CD4-positive, alpha-beta T cell (primary cell): ENCODE data around the gene TTC27. TPM values are rescaled to one million over a fixed set of nuclear protein-coding genes. Genes with fewer than 3 reads are reported as not detected.

Experiments
- ATAC-seq: fragments of 200-7000 bp; cut with Tn5 transposase; one replicate; pipeline ENCODE4 v1.10.0; 2022; ENCODE audit warnings: mild to moderate bottlenecking; ENCODE audit not compliant: poor library complexity
- CTCF ChIA-PET: fragments of 350-600 bp; sonication (Branson Sonifier 250); formaldehyde crosslinking; loops from one replicate; lab custom pipeline; 2021; ENCODE audit warnings: antibody characterized with exemption, inconsistent platforms; lab: Charles Lee
- POLR2A ChIA-PET: fragments of 350-600 bp; sonication (Branson Sonifier 250); formaldehyde crosslinking; loops from one replicate; lab custom pipeline; 2021; ENCODE audit warnings: antibody characterized with exemption, inconsistent platforms; lab: Charles Lee
- DNase-seq, 14 experiments: peaks; one replicate each; pipeline ENCODE4 v3.0.0-alpha.2; 2013 to 2020; ENCODE audit warnings: mixed read lengths in 2 of 14
- H3K27ac ChIP-seq, 2 donors: one replicate each; pipeline versions ENCODE4 v1.5.1 to v1.7.0; 2013; ENCODE audit warnings: low read length in 2 of 2, low read depth in 1 of 2, mild to moderate bottlenecking in 1 of 2
- H3K27me3 ChIP-seq, 2 experiments: 1 replicate in 1 of 2; 2 replicates in 1 of 2; pipeline versions ENCODE4 v1.6.1 to v1.7.0; 2013; ENCODE audit warnings: low read length in 2 of 2, control low read depth in 1 of 2, mild to moderate bottlenecking in 1 of 2, moderate library complexity in 1 of 2; ENCODE audit not compliant: insufficient read depth in 2 of 2, control insufficient read depth in 1 of 2
- H3K36me3 ChIP-seq: one replicate; pipeline ENCODE4 v1.6.1; 2013; ENCODE audit warnings: low read length, control low read depth; ENCODE audit not compliant: insufficient read depth
- H3K4me1 ChIP-seq: one replicate; pipeline ENCODE4 v1.6.1; 2013; ENCODE audit warnings: low read length, control low read depth; ENCODE audit not compliant: insufficient read depth
- H3K4me3 ChIP-seq: one replicate; pipeline ENCODE4 v1.5.1; 2013; ENCODE audit warnings: mild to moderate bottlenecking, low read length, moderate library complexity
- H3K9me3 ChIP-seq, 2 experiments: 1 replicate in 1 of 2; 2 replicates in 1 of 2; pipeline versions ENCODE4 v1.6.1 to v1.7.0; 2013; ENCODE audit warnings: low read length in 2 of 2, mild to moderate bottlenecking in 2 of 2, control low read depth in 1 of 2, moderate library complexity in 1 of 2; ENCODE audit not compliant: control insufficient read depth in 1 of 2, insufficient read depth in 1 of 2
- H3K27ac Mint-ChIP-seq: one replicate; pipeline ENCODE4 v1.8.0; 2020; ENCODE audit warnings: mixed read lengths
- H3K27me3 Mint-ChIP-seq: one replicate; pipeline ENCODE4 v1.8.0; 2021; ENCODE audit warnings: mixed read lengths
- H3K36me3 Mint-ChIP-seq: one replicate; pipeline ENCODE4 v1.8.0; 2021; ENCODE audit warnings: low read depth, mixed read lengths
- H3K4me1 Mint-ChIP-seq: one replicate; pipeline ENCODE4 v1.8.0; 2021; ENCODE audit warnings: low read depth, mixed read lengths
- H3K4me3 Mint-ChIP-seq: one replicate; pipeline ENCODE4 v1.8.0; 2020; ENCODE audit warnings: mild to moderate bottlenecking, mixed read lengths
- H3K9me3 Mint-ChIP-seq: one replicate; pipeline ENCODE4 v1.8.0; 2020; ENCODE audit warnings: mixed read lengths
- CTCF ChIP-seq: fragments of 200-600 bp; IDR thresholded peaks from one replicate; pipeline ENCODE4 v1.8.0; 2022; ENCODE audit warnings: antibody characterized with exemption, mild to moderate bottlenecking
- intact Hi-C, 2 experiments: fragments of 100-400 bp; cut with DNase I in 1 of 2; cut with micrococcal nuclease in 1 of 2; formaldehyde crosslinking; loops; one replicate each; pipeline versions ENCODE4 v1.15.1 to v1.9.0; 2023 to 2025; cut with DNase I, micrococcal nuclease
- total RNA-seq, 174 experiments: library from RNA in 2 of 174; stranded (reverse) in 2 of 174; gene quantifications; one replicate each; pipeline ENCODE4 v1.2.3 and lab custom pipeline; 2021 to 2026

TTC27 gene
- total RNA-seq, 2 experiments from 2014 or later: 11.6 to 17.6 TPM

GRCh38 chr2:32671885-32672533 is 44.2 kb downstream of the TTC27 start:
- Mint-ChIP-seq H3K9me3 (no peaks in the 10 kb centered on the region), H3K36me3 (peaks cover 66% of the 10 kb centered on the region), H3K27ac (no peak overlapping the region), H3K4me1 (no peaks in the 10 kb centered on the region), H3K4me3 (no peak overlapping the region), H3K27me3 (no peaks in the 10 kb centered on the region)
- Histone ChIP-seq H3K27ac (no peak overlapping the region), H3K27me3 (no peaks in the 10 kb centered on the region), H3K4me1 (no peaks in the 10 kb centered on the region), H3K36me3 (peaks cover 25% of the 10 kb centered on the region), H3K4me3 (no peak overlapping the region), H3K9me3 (no peaks in the 10 kb centered on the region)
- DNase-seq (no peak), ATAC-seq (no peak)
- no peak for TF ChIP-seq CTCF
- POLR2A ChIA-PET: interaction anchor here (0.7 kb wide), 1 partner anchor 16 kb away, joined by 3 read pairs; no protein-coding TSS in a partner anchor
- CTCF ChIA-PET: interaction anchor here (1.1 kb wide), 1 partner anchor 10 kb away, joined by 3 read pairs; no protein-coding TSS in a partner anchor
- intact Hi-C loops: no loop called here

GRCh38 chr2:32678825-32679224 is 51.0 kb downstream of the TTC27 start:
- CTCF ChIA-PET: no interaction called here
- H3K4me3 ChIP-seq: no peak overlapping the region
- H3K4me1 ChIP-seq: no peaks in the 10 kb centered on the region
- H3K9me3 Mint-ChIP-seq: no peaks in the 10 kb centered on the region
- no peak overlapping the region for H3K4me3 Mint-ChIP-seq
- POLR2A ChIA-PET: no interaction called here
- H3K27ac ChIP-seq: no peak overlapping the region
- H3K27me3 ChIP-seq: no peaks in the 10 kb centered on the region
- peaks cover 35% of the 10 kb centered on the region for H3K36me3 ChIP-seq
- H3K36me3 Mint-ChIP-seq: peaks cover 80% of the 10 kb centered on the region
- ATAC-seq: no peak
- intact Hi-C loops: no loop called here
- TF ChIP-seq CTCF: no peak
- H3K27ac Mint-ChIP-seq: no peak overlapping the region
- peaks cover 8% of the 10 kb centered on the region for H3K4me1 Mint-ChIP-seq
- DNase-seq: no peak
- H3K27me3 Mint-ChIP-seq: no peaks in the 10 kb centered on the region
- no peaks in the 10 kb centered on the region for H3K9me3 ChIP-seq

GRCh38 chr2:32680942-32681341 is 53.1 kb downstream of the TTC27 start:
- H3K9me3 Mint-ChIP-seq: no peaks in the 10 kb centered on the region
- no peak overlapping the region for H3K4me3 Mint-ChIP-seq
- H3K36me3 Mint-ChIP-seq: peaks cover 75% of the 10 kb centered on the region
- H3K27ac Mint-ChIP-seq: no peak overlapping the region
- intact Hi-C loops: no loop called here
- Histone ChIP-seq H3K4me3 (no peak overlapping the region), H3K27ac (no peak overlapping the region), H3K36me3 (peaks cover 35% of the 10 kb centered on the region), H3K27me3 (no peaks in the 10 kb centered on the region), H3K9me3 (no peaks in the 10 kb centered on the region), H3K4me1 (no peaks in the 10 kb centered on the region)
- no peak for TF ChIP-seq CTCF
- ATAC-seq (no peak), DNase-seq (no peak)
- POLR2A ChIA-PET: no interaction called here
- CTCF ChIA-PET: interaction anchor here (0.6 to 1.1 kb wide), 2 partner anchors 9 to 965 kb away, joined by 3 read pairs; no protein-coding TSS in a partner anchor
- H3K27me3 Mint-ChIP-seq: no peaks in the 10 kb centered on the region
- H3K4me1 Mint-ChIP-seq: peaks cover 8% of the 10 kb centered on the region
